Measurements from ENCODE around the gene OSGEP.

The OSGEP gene

DNA sequence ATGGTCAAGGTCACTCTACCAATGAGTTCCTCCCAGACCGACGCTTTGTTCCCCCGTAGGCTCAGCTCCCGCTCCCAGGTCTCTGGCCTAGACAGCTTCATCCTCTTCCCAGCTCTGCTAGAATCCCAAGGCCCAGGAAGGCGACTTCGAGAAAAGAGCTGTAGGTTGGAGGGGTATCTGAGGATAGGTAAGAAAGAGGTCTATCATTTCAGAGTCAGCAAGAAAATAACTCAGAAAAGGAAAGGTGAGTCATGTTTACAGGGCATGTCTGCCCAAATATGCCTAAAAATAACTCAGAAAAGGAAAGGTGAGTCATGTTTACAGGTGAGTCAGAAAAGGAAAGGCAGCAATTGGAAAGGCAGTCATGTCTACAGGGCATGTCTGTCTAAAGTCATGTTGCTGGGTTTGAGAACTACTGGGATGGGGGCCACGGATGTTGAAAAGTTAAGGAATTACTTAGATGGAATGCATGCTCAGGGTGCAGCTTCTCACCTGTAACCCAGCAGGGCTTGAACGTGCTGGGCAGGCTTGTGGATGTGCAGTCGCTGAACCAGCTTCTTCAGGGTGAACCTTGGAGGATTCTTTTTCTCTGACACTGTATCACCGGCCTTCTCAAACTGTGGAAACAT is 53.5 kb downstream of the OSGEP start:
- TF ChIP-seq, protein P1, sequence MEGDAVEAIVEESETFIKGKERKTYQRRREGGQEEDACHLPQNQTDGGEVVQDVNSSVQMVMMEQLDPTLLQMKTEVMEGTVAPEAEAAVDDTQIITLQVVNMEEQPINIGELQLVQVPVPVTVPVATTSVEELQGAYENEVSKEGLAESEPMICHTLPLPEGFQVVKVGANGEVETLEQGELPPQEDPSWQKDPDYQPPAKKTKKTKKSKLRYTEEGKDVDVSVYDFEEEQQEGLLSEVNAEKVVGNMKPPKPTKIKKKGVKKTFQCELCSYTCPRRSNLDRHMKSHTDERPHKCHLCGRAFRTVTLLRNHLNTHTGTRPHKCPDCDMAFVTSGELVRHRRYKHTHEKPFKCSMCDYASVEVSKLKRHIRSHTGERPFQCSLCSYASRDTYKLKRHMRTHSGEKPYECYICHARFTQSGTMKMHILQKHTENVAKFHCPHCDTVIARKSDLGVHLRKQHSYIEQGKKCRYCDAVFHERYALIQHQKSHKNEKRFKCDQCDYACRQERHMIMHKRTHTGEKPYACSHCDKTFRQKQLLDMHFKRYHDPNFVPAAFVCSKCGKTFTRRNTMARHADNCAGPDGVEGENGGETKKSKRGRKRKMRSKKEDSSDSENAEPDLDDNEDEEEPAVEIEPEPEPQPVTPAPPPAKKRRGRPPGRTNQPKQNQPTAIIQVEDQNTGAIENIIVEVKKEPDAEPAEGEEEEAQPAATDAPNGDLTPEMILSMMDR (IDR thresholded peaks at IDR 0.05; ENCODE audit: low read depth, low read length), result no peak
- no peak for DNase-seq (ENCODE audit: extremely low read depth, low read depth)

DNA sequence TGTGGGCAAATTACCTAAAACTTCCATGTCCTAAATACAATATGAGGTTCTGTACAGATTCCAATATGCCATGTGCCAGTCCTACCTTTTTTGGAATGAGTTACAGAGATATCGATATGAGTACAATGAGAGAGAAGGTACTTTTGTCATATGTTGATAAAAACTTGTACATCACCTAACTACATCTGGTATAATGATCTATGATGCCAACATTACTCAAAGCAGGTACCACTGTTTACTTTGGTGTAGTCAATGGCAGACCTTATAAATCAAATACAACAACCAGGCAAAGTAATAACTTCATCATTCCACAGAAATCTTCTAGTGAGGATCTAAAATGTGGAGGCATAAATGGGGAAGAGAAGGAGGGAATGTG is 54.0 kb downstream of the OSGEP start:
- TF ChIP-seq, protein P1 (IDR thresholded peaks at IDR 0.05; ENCODE audit: low read depth, low read length), result no peak
- no peak for DNase-seq (ENCODE audit: extremely low read depth, low read depth)

DNA sequence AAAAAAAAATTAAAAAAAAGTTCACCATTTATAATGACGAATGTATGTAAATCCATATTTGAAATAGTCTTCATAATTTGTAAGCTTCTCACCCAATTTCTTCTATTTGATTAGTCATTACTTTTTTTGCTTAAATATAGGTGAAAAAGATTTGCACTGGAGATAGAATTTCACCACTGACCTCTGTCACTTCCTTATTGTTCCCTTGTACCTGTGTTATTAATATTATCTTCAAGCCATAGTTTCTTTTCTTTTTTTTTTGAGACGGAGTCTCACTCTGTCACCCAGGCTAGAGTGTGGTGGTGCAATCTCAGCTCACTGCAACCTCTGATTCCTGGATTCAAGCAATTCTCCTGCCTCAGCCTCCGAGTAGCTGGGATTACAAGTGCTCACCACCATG is 57.1 kb downstream of the OSGEP start:
- TF ChIP-seq, protein P1 (IDR thresholded peaks at IDR 0.05; ENCODE audit: low read depth, low read length), result no peak
- no peak for DNase-seq (ENCODE audit: extremely low read depth, low read depth)

Measured in AG09319 (cell line).